GM21825 (cell line): ENCODE data around the gene MRAP2.
"Not testable (repeated sequence)": the region's sequence is repeated elsewhere in the genome, so short reads cannot be mapped to it uniquely, and the experiment has no call there.

Experiments used
- ATAC-seq: cut with Tn5 transposase; IDR thresholded peaks from one replicate; pipeline ENCODE4 v1.9.1; 2021; ENCODE audit warnings: mild to moderate bottlenecking, moderate library complexity; ENCODE audit not compliant: unreplicated experiment

The MRAP2 gene

GRCh38 chr6:84074988-84075781 is 41.6 kb downstream of the MRAP2 start:
- ATAC-seq = no peak

GRCh38 chr6:84077645-84078044 is 44.1 kb downstream of the MRAP2 start:
- ATAC-seq = no peak

GRCh38 chr6:84078335-84078734 is 44.8 kb downstream of the MRAP2 start:
- no peak for ATAC-seq

- ATAC-seq = no peak
These were observed 47.6 kb downstream of the MRAP2 start for GRCh38 chr6:84081222-84081621.

- no peak for ATAC-seq
These were observed 49.2 kb downstream of the MRAP2 start for GRCh38 chr6:84082689-84083265.

GRCh38 chr6:84084705-84085104 is 51.1 kb downstream of the MRAP2 start:
- not testable (repeated sequence) for ATAC-seq

- ATAC-seq = no peak
These were observed 52.5 kb downstream of the MRAP2 start for GRCh38 chr6:84086056-84086455.

GRCh38 chr6:84086545-84087429 is 53.2 kb downstream of the MRAP2 start:
- ATAC-seq = no peak

GRCh38 chr6:84089081-84089480 is 55.5 kb downstream of the MRAP2 start:
- no peak for ATAC-seq

GRCh38 chr6:84089552-84089951 is 56.0 kb downstream of the MRAP2 start:
- ATAC-seq = no peak

GRCh38 chr6:84093441-84094435 is 60.2 kb downstream of the MRAP2 start:
- ATAC-seq = no peak

- no peak for ATAC-seq
These were observed 61.6 kb downstream of the MRAP2 start for GRCh38 chr6:84095156-84095555.

- no peak for ATAC-seq
These were observed 69.5 kb downstream of the MRAP2 start for GRCh38 chr6:84103029-84103428.

GRCh38 chr6:84105215-84105924 is 71.8 kb downstream of the MRAP2 start:
- not testable (repeated sequence) for ATAC-seq

- no peak for ATAC-seq
These were observed 73.9 kb downstream of the MRAP2 start for GRCh38 chr6:84107495-84107894.

- ATAC-seq = not testable (repeated sequence)
These were observed 77.8 kb downstream of the MRAP2 start for GRCh38 chr6:84111351-84111750.

- ATAC-seq = not testable (repeated sequence)
These were observed 81.5 kb downstream of the MRAP2 start for GRCh38 chr6:84114933-84115594.

GRCh38 chr6:84118191-84118590 is 84.6 kb downstream of the MRAP2 start:
- no peak for ATAC-seq

- no peak for ATAC-seq
These were observed 85.7 kb downstream of the MRAP2 start for GRCh38 chr6:84119277-84119676.
